ENCODE results near the gene MAP4K4.

DNA sequence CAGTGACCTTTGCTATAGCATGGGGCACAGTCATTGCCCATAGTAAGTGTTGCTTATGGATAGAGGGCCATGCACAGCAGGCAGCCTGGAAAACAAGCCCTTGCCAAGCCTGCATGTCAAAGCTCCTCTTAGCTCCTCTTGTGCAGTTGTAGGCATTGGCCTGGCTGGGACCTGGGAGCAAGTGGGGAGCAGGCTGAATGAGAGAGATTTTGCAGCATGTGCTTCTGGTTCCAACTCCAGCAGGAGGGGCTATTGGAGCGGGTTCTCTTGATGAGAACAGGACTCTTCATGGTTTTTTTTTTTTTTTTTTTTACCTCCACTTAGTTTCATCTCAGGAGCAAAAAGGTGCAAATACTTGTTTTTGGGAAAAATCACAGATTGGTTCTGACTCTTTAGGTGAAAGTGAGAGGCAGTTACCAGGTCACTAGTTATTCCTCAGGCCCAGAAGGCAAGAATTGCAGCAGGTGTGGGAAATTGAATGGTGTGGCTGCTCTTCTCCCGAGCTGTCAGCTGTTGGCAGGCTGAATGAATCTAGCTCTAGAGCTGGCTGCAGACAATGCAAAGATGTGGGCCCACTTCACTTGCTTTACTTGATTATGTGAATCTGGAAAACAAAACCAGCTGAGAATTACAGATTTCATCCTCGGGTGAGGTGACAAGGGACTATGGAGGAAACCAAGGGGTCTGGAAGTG, 95.9 kb downstream of the MAP4K4 start:
- TF ChIP-seq CTCF (IDR thresholded peaks at IDR 0.05): no peak
- no peak for TF ChIP-seq POLR2A (IDR thresholded peaks at IDR 0.05)
